Fibroblast of skin of back (primary cell): ENCODE measurements around the gene ME2. TPM values are rescaled to one million over a fixed set of nuclear protein-coding genes. Genes with fewer than 3 reads are reported as not detected.
"Not testable (repeated sequence)": the region's sequence is repeated elsewhere in the genome, so short reads cannot be mapped to it uniquely, and the experiment has no call there.

Experiments used
- DNase-seq: peaks from one replicate; pipeline ENCODE4 v3.0.0-alpha.2; 2013
- polyA plus RNA-seq, 2 experiments: library from polyadenylated mRNA; unstranded; fragments of 120-200 nt; gene quantifications; one replicate each; pipeline ENCODE4 v1.2.1, GENCODE V29; 2013; ENCODE audit not compliant: insufficient read length in 2 of 2

ME2 gene
- 27.9 TPM for polyA plus RNA-seq (2013, experiment 1 of 2; ENCODE audit: insufficient read length)
- 28.1 TPM for polyA plus RNA-seq (2013, experiment 2 of 2; ENCODE audit: insufficient read length)

- peak; percentile 87 for DNase-seq
These were observed at the start of gene ME2 for GRCh38 chr18:50878345-50879301. TSS of gene ME2 (plus strand) at chr18:50879118. CDS start at chr18:50895821, 16,703 bp downstream.

GRCh38 chr18:50829644-50830043, 49.3 kb upstream of the ME2 start:
- DNase-seq, result no peak

- DNase-seq, result no peak
These were observed 48.4 kb upstream of the ME2 start for GRCh38 chr18:50830544-50830943.

GRCh38 chr18:50832754-50833153, 46.2 kb upstream of the ME2 start:
- DNase-seq, result no peak

- DNase-seq, result not testable (repeated sequence)
These were observed 45.4 kb upstream of the ME2 start for GRCh38 chr18:50833496-50833895.

- DNase-seq, result peak; percentile 56
These were observed 42.4 kb upstream of the ME2 start for GRCh38 chr18:50836521-50836957.

- no peak for DNase-seq
These were observed 39.6 kb upstream of the ME2 start for GRCh38 chr18:50839341-50839740.

- no peak for DNase-seq
These were observed 38.9 kb upstream of the ME2 start for GRCh38 chr18:50839996-50840395.

- DNase-seq, result no peak
These were observed 36.1 kb upstream of the ME2 start for GRCh38 chr18:50842846-50843245.

- DNase-seq, result no peak
These were observed 34.4 kb upstream of the ME2 start for GRCh38 chr18:50844554-50844953.

GRCh38 chr18:50844960-50845359, 34.0 kb upstream of the ME2 start:
- no peak for DNase-seq

- peak; percentile 46 for DNase-seq
These were observed 31.7 kb upstream of the ME2 start for GRCh38 chr18:50847192-50847591.

GRCh38 chr18:50848061-50848551, 30.8 kb upstream of the ME2 start:
- no peak for DNase-seq

- no peak for DNase-seq
These were observed 29.9 kb upstream of the ME2 start for GRCh38 chr18:50848991-50849390.

- DNase-seq, result no peak
These were observed 29.5 kb upstream of the ME2 start for GRCh38 chr18:50849419-50849821.

GRCh38 chr18:50850307-50851065, 28.4 kb upstream of the ME2 start:
- DNase-seq, result no peak

GRCh38 chr18:50853863-50854271, 25.1 kb upstream of the ME2 start:
- no peak for DNase-seq

- DNase-seq, result no peak
These were observed 22.8 kb upstream of the ME2 start for GRCh38 chr18:50855976-50856757.

GRCh38 chr18:50857166-50857565, 21.8 kb upstream of the ME2 start:
- not testable (repeated sequence) for DNase-seq

- DNase-seq, result no peak
These were observed 21.2 kb upstream of the ME2 start for GRCh38 chr18:50857694-50858093.

- no peak for DNase-seq
These were observed 18.9 kb upstream of the ME2 start for GRCh38 chr18:50859793-50860555.
